ENCODE results near the gene TTLL6.
A peak's percentile ranks its signal among the peaks of the same experiment; 100 is the strongest.

TTLL6 gene

GRCh38 chr17:48728232-48729231 is 88.5 kb downstream of the TTLL6 start, which contains the start of gene HOXB13 (continued):
- TF ChIP-seq ZNF660 (tag by site-specific recombination; IDR thresholded peaks at IDR 0.05) = 0 out of 2 replicates have a peak, but pooled peaks have one; percentile 7
- TF ChIP-seq ZBTB7A (tag by site-specific recombination; IDR thresholded peaks at IDR 0.05; ENCODE audit: low read depth) = no peak
- no peak for TF ChIP-seq HOXC10 (CRISPR knock-in tag; IDR thresholded peaks at IDR 0.05)
- TF ChIP-seq GLI2 (tag by site-specific recombination; IDR thresholded peaks at IDR 0.05; ENCODE audit: borderline replicate concordance, low read depth) = no peak
- TF ChIP-seq ZNF529 (tag by site-specific recombination; IDR thresholded peaks at IDR 0.05; ENCODE audit: insufficient replicate concordance) = no peak
- TF ChIP-seq ZNF175 (tag by site-specific recombination; IDR thresholded peaks at IDR 0.05) = no peak
- TF ChIP-seq CTCF (tag by site-specific recombination; IDR thresholded peaks at IDR 0.05) = no peak
- TF ChIP-seq SALL2 (tag by site-specific recombination; IDR thresholded peaks at IDR 0.05; ENCODE audit: borderline replicate concordance) = no peak
- peak; percentile 99 for TF ChIP-seq PRDM1 (tag by site-specific recombination; IDR thresholded peaks at IDR 0.05)
- TF ChIP-seq OVOL3 (tag by site-specific recombination; IDR thresholded peaks at IDR 0.05) = peak; percentile 97
- no peak for TF ChIP-seq ZNF544 (tag by site-specific recombination; IDR thresholded peaks at IDR 0.05)
- no peak for TF ChIP-seq ZNF202 (tag by site-specific recombination; IDR thresholded peaks at IDR 0.05; ENCODE audit: borderline replicate concordance)
- TF ChIP-seq GLIS2 (tag by site-specific recombination; IDR thresholded peaks at IDR 0.05) = peak; percentile 72; the same call in 1 of the 2 replicates
- no peak for TF ChIP-seq ZNF514 (tag by site-specific recombination; IDR thresholded peaks at IDR 0.05)
- TF ChIP-seq KLF9 (tag by site-specific recombination; IDR thresholded peaks at IDR 0.05; ENCODE audit: low read depth) = peak; percentile 91
- TF ChIP-seq ZXDB (tag by site-specific recombination; IDR thresholded peaks at IDR 0.05) = peak; percentile 100
- peak; percentile 92 for TF ChIP-seq ZNF792 (tag by site-specific recombination; IDR thresholded peaks at IDR 0.05)
- no peak for TF ChIP-seq ZNF132 (tag by site-specific recombination; IDR thresholded peaks at IDR 0.05; ENCODE audit: borderline replicate concordance)
- no peak for TF ChIP-seq ZFP37 (tag by site-specific recombination; IDR thresholded peaks at IDR 0.05)
- TF ChIP-seq BCL6B (tag by site-specific recombination; IDR thresholded peaks at IDR 0.05) = peak; percentile 77; the same call in 1 of the 2 replicates
- no peak for TF ChIP-seq ZNF707 (tag by site-specific recombination; IDR thresholded peaks at IDR 0.05)
- TF ChIP-seq ZNF155 (tag by site-specific recombination; IDR thresholded peaks at IDR 0.05) = peak; percentile 81; the same call in 1 of the 2 replicates
- TF ChIP-seq ZNF704 (tag by site-specific recombination; IDR thresholded peaks at IDR 0.05) = no peak; the same call in 1 of the 2 replicates
- TF ChIP-seq PRDM6 (tag by site-specific recombination; IDR thresholded peaks at IDR 0.05) = peak; percentile 72; the same call in 1 of the 2 replicates
- TF ChIP-seq SP3 (tag by site-specific recombination; IDR thresholded peaks at IDR 0.05) = peak; percentile 92
- TF ChIP-seq ZBTB6 (tag by site-specific recombination; IDR thresholded peaks at IDR 0.05) = no peak
- no peak for TF ChIP-seq ZNF239 (tag by site-specific recombination; IDR thresholded peaks at IDR 0.05)
- TF ChIP-seq ZNF37A (tag by site-specific recombination; IDR thresholded peaks at IDR 0.05) = no peak
- TF ChIP-seq ZNF10 (tag by site-specific recombination; IDR thresholded peaks at IDR 0.05) = no peak

Data from HEK293 (cell line).